Uterus (tissue), 4 donors: ENCODE results near the gene RPS6KA1. TPM values are rescaled to one million over a fixed set of nuclear protein-coding genes. Genes with fewer than 3 reads are reported as not detected.

Experiments
- DNase-seq, 2 donors: peaks; one replicate each; pipeline ENCODE4 v3.0.0-alpha.2; 2019 to 2020
- H3K27ac ChIP-seq, 2 donors: fragments of 200-600 bp; sonication (generic); 1 replicate in 1 of 2; 2 replicates in 1 of 2; pipeline ENCODE4 v1.5.1; 2016 to 2018
- H3K27me3 ChIP-seq, 2 donors: fragments of 200-600 bp; sonication (generic); one replicate each; pipeline ENCODE4 v1.5.1; 2018 to 2019; ENCODE audit warnings: control low read depth in 1 of 2
- H3K36me3 ChIP-seq, 2 donors: fragments of 200-600 bp; sonication (generic); one replicate each; pipeline ENCODE4 v1.5.1; 2019; ENCODE audit warnings: control low read depth in 1 of 2
- H3K4me1 ChIP-seq, 2 donors: fragments of 200-600 bp; sonication (generic); one replicate each; pipeline ENCODE4 v1.5.1; 2018 to 2019; ENCODE audit warnings: control low read depth in 1 of 2
- H3K4me3 ChIP-seq, 2 donors: fragments of 200-600 bp; sonication (generic); 1 replicate in 1 of 2; 2 replicates in 1 of 2; pipeline ENCODE4 v1.5.1; 2018 to 2019; ENCODE audit warnings: mild to moderate bottlenecking in 1 of 2
- H3K9me3 ChIP-seq, 2 donors: fragments of 200-600 bp; sonication (generic); one replicate each; pipeline ENCODE4 v1.5.1; 2019; ENCODE audit warnings: control low read depth in 1 of 2
- POLR2A ChIP-seq, 2 donors: fragments of 450-650 bp; IDR thresholded peaks; one replicate each; pipeline ENCODE4 v1.6.1; 2016; ENCODE audit warnings: antibody characterized with exemption in 2 of 2, mild to moderate bottlenecking in 1 of 2, moderate library complexity in 1 of 2
- intact Hi-C: fragments of 100-400 bp; cut with DNase I; formaldehyde crosslinking; loops from one replicate; pipeline ENCODE4 v1.15.1; 2023; ENCODE audit warnings: low total_unique reads
- total RNA-seq, 4 donors: library from RNA; depleted of rRNA in 3 of 4; stranded (reverse); fragments of >200 nt in 3 of 4; gene quantifications; one replicate each; pipeline versions ENCODE4 v1.1.0 to v1.2.4, GENCODE V29; 2014 to 2023
- TF ChIP-seq, protein P1 (sequence below), 4 experiments: fragments of 200-600 bp in 2 of 4; fragments of 450-650 bp in 2 of 4; sonication (generic) in 2 of 4; IDR thresholded peaks; one replicate each; pipeline ENCODE4 v1.5.1; 2016 to 2019; ENCODE audit warnings: antibody characterized with exemption in 4 of 4, mild to moderate bottlenecking in 2 of 4, moderate library complexity in 1 of 4
- donor health status: DM: yes; HTN: yes; CAD: no.

RPS6KA1 gene
- total RNA-seq, 4 donors from 2014 or later, result 10.8 to 51.8 (median 14.6) TPM

DNA sequence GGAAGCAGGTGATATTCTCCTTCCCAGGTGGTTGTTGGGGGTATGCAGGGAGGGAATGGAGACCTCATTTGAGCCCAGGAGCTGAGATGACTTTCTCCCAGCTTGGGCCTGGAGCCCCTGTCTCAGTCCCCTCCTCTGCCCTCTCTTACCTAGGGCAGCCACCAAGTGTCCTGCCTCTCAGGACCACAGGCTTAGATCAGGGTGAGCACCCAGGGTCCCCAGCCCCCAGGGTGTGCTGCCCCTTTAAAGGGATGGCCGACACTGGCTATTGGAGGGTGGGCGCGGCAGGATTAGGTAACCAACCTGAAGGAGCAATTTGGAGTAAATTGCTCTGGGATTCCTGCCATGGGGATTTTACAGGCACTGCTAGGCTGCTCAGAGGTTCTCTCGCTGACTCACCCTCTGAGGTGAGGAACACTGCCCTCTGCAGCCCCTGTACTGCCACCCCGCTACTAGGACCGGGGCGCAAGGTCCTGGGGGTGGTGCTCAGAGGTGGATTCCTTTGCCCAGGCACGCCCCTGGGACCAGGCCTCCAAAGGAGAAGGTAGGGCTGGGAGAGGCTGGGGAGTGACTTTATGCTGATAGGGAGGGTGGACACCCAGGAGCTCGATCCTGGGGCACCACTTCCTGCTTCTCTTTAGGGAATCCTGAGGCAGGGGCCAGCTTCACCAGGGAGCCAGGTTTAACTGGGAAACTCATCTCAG lies 1.5 kb downstream of the RPS6KA1 start:
- Histone ChIP-seq H3K36me3 (no peaks in the 10 kb centered on the region), H3K4me3 (no peak overlapping the region), H3K27ac (no peak overlapping the region), H3K27me3 (no peaks in the 10 kb centered on the region), H3K9me3 (no peaks in the 10 kb centered on the region), H3K4me1 (no peaks in the 10 kb centered on the region)
- intact Hi-C loops, result no loop called here
- DNase-seq, result no peak
- TF ChIP-seq, protein P1, sequence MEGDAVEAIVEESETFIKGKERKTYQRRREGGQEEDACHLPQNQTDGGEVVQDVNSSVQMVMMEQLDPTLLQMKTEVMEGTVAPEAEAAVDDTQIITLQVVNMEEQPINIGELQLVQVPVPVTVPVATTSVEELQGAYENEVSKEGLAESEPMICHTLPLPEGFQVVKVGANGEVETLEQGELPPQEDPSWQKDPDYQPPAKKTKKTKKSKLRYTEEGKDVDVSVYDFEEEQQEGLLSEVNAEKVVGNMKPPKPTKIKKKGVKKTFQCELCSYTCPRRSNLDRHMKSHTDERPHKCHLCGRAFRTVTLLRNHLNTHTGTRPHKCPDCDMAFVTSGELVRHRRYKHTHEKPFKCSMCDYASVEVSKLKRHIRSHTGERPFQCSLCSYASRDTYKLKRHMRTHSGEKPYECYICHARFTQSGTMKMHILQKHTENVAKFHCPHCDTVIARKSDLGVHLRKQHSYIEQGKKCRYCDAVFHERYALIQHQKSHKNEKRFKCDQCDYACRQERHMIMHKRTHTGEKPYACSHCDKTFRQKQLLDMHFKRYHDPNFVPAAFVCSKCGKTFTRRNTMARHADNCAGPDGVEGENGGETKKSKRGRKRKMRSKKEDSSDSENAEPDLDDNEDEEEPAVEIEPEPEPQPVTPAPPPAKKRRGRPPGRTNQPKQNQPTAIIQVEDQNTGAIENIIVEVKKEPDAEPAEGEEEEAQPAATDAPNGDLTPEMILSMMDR (IDR thresholded peaks at IDR 0.05), result no peak
- TF ChIP-seq POLR2A (IDR thresholded peaks at IDR 0.05), result no peak

DNA sequence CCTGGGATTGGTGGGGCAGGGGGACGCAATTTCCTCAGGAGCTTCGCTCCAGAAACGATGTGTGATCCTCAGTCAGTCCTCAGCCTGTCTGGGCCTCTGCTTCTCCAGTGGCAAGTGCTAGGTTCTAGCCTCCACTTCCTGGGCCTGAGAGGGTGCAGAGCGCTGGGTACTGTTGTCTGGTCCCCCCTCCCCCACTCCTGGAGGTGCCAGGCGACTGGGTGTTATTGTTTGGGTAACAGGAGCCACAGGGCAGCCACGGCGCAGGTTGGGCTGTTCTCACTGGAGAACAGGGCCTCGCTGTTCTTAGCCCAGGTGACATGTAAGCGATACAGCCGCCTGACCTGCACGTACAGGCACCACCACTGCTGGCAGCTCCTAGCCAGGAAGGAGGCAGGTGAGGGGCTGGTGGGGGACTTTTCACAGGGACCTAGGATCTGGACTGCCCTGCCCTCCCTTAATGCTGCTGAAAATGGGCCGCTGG lies 2.1 kb downstream of the RPS6KA1 start:
- no peak overlapping the region for H3K27ac ChIP-seq
- no peaks in the 10 kb centered on the region for H3K27me3 ChIP-seq
- TF ChIP-seq, protein P1 (IDR thresholded peaks at IDR 0.05), result no peak
- TF ChIP-seq POLR2A (IDR thresholded peaks at IDR 0.05), result no peak
- intact Hi-C loops, result no loop called here
- H3K9me3 ChIP-seq, result no peaks in the 10 kb centered on the region
- DNase-seq, result no peak
- H3K4me1 ChIP-seq, result no peaks in the 10 kb centered on the region
- H3K4me3 ChIP-seq, result no peak overlapping the region
- H3K36me3 ChIP-seq, result no peaks in the 10 kb centered on the region

DNA sequence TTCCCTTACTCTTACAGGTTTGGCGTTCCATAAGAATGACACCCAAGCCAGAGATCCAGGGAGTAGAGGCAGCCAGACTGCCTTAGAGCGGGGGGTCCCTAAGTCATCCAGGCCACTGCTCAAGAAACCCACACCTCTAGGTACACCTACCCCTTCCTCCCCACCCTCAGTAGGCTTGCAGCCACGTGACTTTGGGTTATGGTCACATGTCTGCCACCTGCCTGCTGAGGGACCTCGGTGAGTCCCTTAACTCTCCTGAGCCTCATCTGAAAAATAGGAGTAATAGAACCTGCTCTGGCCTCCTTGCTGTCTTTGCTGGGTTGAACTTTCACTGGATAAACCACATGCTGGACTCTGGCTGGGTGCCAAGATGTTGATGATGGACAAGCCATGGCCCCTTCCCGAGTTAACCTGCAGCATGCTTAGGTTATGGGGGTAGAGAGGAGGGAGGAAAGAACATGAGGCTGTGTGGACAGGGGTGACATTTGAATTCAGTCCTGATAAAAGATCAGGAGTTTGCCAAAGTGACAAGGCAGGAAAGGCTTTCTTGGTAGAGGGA lies 4.5 kb downstream of the RPS6KA1 start:
- no peak for DNase-seq
- Histone ChIP-seq H3K9me3 (no peaks in the 10 kb centered on the region), H3K27ac (no peak overlapping the region), H3K4me3 (no peak overlapping the region), H3K36me3 (no peaks in the 10 kb centered on the region), H3K4me1 (no peaks in the 10 kb centered on the region), H3K27me3 (no peaks in the 10 kb centered on the region)
- intact Hi-C loops, result no loop called here
- TF ChIP-seq, protein P1 (IDR thresholded peaks at IDR 0.05), result no peak
- no peak for TF ChIP-seq POLR2A (IDR thresholded peaks at IDR 0.05)

DNA sequence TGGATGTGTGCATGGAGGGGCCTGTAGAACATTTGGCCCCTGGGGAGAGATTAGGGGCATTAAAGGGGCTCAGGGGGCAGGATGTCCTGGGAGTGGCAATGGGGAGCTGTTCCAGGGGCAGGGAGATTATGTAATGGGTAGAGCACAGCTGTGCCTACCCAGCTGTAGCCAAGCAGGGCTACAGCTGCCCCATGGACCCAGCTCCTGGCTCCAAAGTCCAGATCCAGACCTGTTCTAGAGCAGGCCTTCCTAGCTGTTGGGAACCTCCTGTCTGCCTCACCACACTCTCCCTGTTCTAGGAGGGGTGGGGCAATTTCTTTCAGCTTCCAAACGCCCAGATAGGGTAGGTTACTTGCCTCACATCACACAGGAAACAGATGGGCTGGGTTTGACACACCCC lies 5.6 kb downstream of the RPS6KA1 start:
- Histone ChIP-seq H3K27me3 (no peaks in the 10 kb centered on the region), H3K36me3 (no peaks in the 10 kb centered on the region), H3K9me3 (no peaks in the 10 kb centered on the region), H3K4me3 (no peak overlapping the region), H3K4me1 (no peaks in the 10 kb centered on the region), H3K27ac (no peak overlapping the region)
- DNase-seq, result no peak
- TF ChIP-seq POLR2A (IDR thresholded peaks at IDR 0.05), result no peak
- TF ChIP-seq, protein P1 (IDR thresholded peaks at IDR 0.05), result no peak
- intact Hi-C loops, result no loop called here

DNA sequence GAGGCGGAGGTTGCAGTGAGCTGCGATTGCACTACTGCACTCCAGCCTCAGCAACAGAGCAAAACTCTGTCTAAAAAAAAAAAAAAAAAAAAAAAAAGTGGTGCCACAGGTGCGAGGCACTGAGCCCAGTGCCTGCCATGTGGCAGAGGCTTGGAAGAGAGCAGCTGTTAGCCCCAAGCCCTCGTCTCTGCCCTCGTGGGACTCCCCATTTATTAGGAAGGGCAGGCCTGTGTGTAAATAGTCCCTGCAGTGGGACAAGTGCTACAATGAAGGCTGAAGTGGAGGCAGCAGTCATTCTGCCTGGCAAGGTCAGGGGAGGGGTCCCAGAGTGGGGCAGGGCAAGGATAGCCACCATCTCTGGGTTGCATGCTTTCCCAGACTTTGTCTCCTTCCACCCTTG lies 6.5 kb downstream of the RPS6KA1 start:
- H3K4me3 ChIP-seq, result no peak overlapping the region
- H3K36me3 ChIP-seq, result no peaks in the 10 kb centered on the region
- no peak for TF ChIP-seq POLR2A (IDR thresholded peaks at IDR 0.05)
- TF ChIP-seq, protein P1 (IDR thresholded peaks at IDR 0.05), result no peak
- no peaks in the 10 kb centered on the region for H3K27me3 ChIP-seq
- intact Hi-C loops, result no loop called here
- no peak for DNase-seq
- H3K27ac ChIP-seq, result no peak overlapping the region
- H3K9me3 ChIP-seq, result no peaks in the 10 kb centered on the region
- H3K4me1 ChIP-seq, result no peaks in the 10 kb centered on the region
